Keratinocyte (primary cell): ENCODE measurements around the gene CPEB2. TPM values are rescaled to one million over a fixed set of nuclear protein-coding genes. Genes with fewer than 3 reads are reported as not detected.

Experiments
- DNase-seq: peaks from one replicate; pipeline ENCODE4 v3.0.0-alpha.2; 2011; ENCODE audit warnings: low read depth, missing footprints, low spot score
- FAIRE-seq: peaks from 2 replicates; lab custom pipeline; 2011; peaks lifted over from hg19 to GRCh38; lab: Jason Lieb, UNC
- H2AFZ ChIP-seq: 2 replicates; pipeline ENCODE4 v1.6.0; 2012; ENCODE audit warnings: low read length, control low read depth, inconsistent platforms; ENCODE audit not compliant: control insufficient read depth
- H3K27ac ChIP-seq: 2 replicates; pipeline ENCODE4 v1.5.1; 2011; ENCODE audit warnings: low read length; ENCODE audit not compliant: control insufficient read depth, insufficient read depth
- H3K27me3 ChIP-seq: 3 replicates; pipeline ENCODE4 v1.6.0; 2011; ENCODE audit warnings: low read length; ENCODE audit not compliant: control insufficient read depth, insufficient read depth; ENCODE audit errors: extremely low read depth
- H3K36me3 ChIP-seq, 2 experiments: 2 replicates in 1 of 2; 3 replicates in 1 of 2; pipeline ENCODE4 v1.5.1; 2011; ENCODE audit warnings: low read length in 2 of 2, mild to moderate bottlenecking in 1 of 2; ENCODE audit not compliant: control insufficient read depth in 2 of 2, insufficient read depth in 2 of 2; ENCODE audit errors: extremely low read depth in 1 of 2
- H3K4me1 ChIP-seq: 3 replicates; pipeline ENCODE4 v1.5.1; 2011; ENCODE audit warnings: low read length; ENCODE audit not compliant: control insufficient read depth, insufficient read depth; ENCODE audit errors: extremely low read depth
- H3K4me2 ChIP-seq: 3 replicates; pipeline ENCODE4 v1.6.0; 2011; ENCODE audit warnings: low read depth, low read length; ENCODE audit not compliant: control insufficient read depth, insufficient read depth; ENCODE audit errors: extremely low read depth
- H3K4me3 ChIP-seq, 3 experiments: fragments of 200-600 bp in 1 of 3; sonication (generic) in 1 of 3; 2 replicates in 2 of 3; 3 replicates in 1 of 3; pipeline ENCODE4 v1.5.1; 2011 to 2016; ENCODE audit warnings: low read length in 3 of 3, mild to moderate bottlenecking in 3 of 3, control low read depth in 2 of 3, inconsistent platforms in 1 of 3, low read depth in 1 of 3, mixed read lengths in 1 of 3, mixed run types in 1 of 3, moderate library complexity in 1 of 3; ENCODE audit not compliant: control insufficient read depth in 2 of 3, insufficient read depth in 2 of 3; ENCODE audit errors: extremely low read depth in 1 of 3
- H3K79me2 ChIP-seq: 2 replicates; pipeline ENCODE4 v1.6.0; 2012; ENCODE audit warnings: low read length; ENCODE audit not compliant: control insufficient read depth, insufficient read depth
- H3K9ac ChIP-seq: 3 replicates; pipeline ENCODE4 v1.6.0; 2011; ENCODE audit warnings: low read length; ENCODE audit not compliant: control insufficient read depth, insufficient read depth; ENCODE audit errors: extremely low read depth
- H3K9me1 ChIP-seq: 3 replicates; pipeline ENCODE4 v1.6.0; 2011; ENCODE audit warnings: low read length; ENCODE audit not compliant: control insufficient read depth, insufficient read depth; ENCODE audit errors: extremely low read depth
- H3K9me3 ChIP-seq: 2 replicates; pipeline ENCODE4 v1.5.1; 2012; ENCODE audit warnings: low read depth, low read length; ENCODE audit not compliant: control insufficient read depth
- H4K20me1 ChIP-seq: 3 replicates; pipeline ENCODE4 v1.6.0; 2011; ENCODE audit warnings: low read length; ENCODE audit not compliant: control insufficient read depth, insufficient read depth; ENCODE audit errors: extremely low read depth
- EZH2 ChIP-seq: IDR thresholded peaks from one replicate; pipeline ENCODE4 v1.6.1; 2012; ENCODE audit warnings: inconsistent platforms, mild to moderate bottlenecking, low read length, moderate library complexity
- dilution Hi-C: fragments of 300-500 bp; cut with MboI; formaldehyde crosslinking; loops from one replicate; pipeline ENCODE4 v1.7.0; 2020; ENCODE audit warnings: low sequenced_read_pairs; ENCODE audit not compliant: extremely low pct_ligation_motif_present
- polyA plus RNA-seq, 5 experiments: library from polyadenylated mRNA; depleted of rRNA in 3 of 5; stranded (reverse) in 3 of 5; stranded (forward) in 1 of 5; unstranded in 1 of 5; fragments of >200 nt; gene quantifications; 1 replicate in 1 of 5; 2 replicates in 3 of 5; 3 replicates in 1 of 5; pipeline versions ENCODE4 v1.2.1 to v1.2.3, GENCODE V29; 2011 to 2012; ENCODE audit warnings: missing spikeins in 2 of 5, low read depth in 1 of 5, low replicate concordance in 1 of 5
- TF ChIP-seq, protein P1 (sequence below), 3 experiments: IDR thresholded peaks in 1 of 3; conservative IDR thresholded peaks in 1 of 3; optimal IDR thresholded peaks in 1 of 3; 2 replicates in 2 of 3; 3 replicates in 1 of 3; pipeline versions ENCODE3 to v1.5.1; 2011; ENCODE audit warnings: low read length in 3 of 3, mild to moderate bottlenecking in 3 of 3, moderate library complexity in 2 of 3, control low read depth in 1 of 3, inconsistent platforms in 1 of 3; ENCODE audit not compliant: insufficient read depth in 2 of 3; ENCODE audit errors: extremely low read depth in 1 of 3

CPEB2 gene
- polyA plus RNA-seq, 1 donor (not counting 4 experiments of a cell fraction or from before 2014, with no cell fraction given), result 15.1 TPM

DNA sequence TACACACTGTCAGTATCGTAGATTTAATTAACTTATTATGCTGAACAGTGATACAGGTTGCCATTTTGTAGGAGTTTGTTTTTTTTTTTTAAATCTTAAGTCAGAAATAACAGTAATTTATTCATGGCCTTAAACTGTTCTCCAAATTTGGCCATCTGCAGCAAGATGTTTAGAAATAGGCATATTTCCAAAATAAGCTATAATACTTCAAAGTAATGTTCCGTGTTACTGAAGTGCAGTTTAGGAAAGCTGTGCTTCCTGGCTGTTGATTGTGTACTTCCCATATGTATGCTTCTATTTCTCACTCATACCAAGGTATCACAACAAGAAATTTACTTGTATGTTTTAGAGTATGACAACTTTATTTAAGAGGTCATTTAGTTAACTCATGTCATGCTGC is 28.9 kb downstream of the CPEB2 start:
- H3K9ac ChIP-seq, result no peak overlapping the region

DNA sequence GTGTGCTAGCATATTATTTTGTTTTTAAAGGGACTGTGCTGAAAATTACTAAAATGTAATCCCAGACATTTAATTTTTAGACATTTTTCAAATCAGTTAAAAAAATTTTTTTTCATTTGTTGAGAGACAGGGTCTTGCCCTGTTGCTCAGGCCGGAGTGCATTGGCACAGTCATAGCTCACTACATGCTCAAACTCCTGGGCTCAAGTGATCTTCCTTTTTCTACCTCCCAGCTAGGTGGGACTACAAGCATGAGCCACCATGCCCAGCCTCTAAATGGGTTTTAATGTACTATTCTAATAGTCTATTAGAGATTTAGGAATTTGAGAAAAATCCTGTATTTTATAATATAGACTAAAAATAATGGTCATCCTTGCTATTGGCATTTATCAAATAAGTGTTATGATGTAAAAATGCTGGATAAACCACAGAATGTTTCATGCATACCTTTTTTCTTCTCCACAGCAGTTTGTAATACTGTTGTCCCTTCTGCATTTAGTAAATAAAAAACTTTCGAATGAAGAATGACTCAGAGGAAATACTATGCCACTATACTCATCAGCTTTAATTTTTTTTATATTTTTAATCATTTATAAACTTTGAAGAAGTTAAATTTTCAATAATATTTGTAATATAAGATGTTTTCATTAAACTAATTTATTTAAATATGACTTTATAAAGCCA is 29.9 kb downstream of the CPEB2 start:
- no peak for DNase-seq
- Histone ChIP-seq H3K4me2 (no peak overlapping the region), H3K4me1 (peaks cover 26% of the 10 kb centered on the region), H2AFZ (no peak overlapping the region), H4K20me1 (no peaks in the 10 kb centered on the region), H3K4me3 (no peak overlapping the region), H3K79me2 (peaks cover 31% of the 10 kb centered on the region), H3K9ac (no peak overlapping the region), H3K27me3 (no peaks in the 10 kb centered on the region), H3K27ac (peak overlapping the region; percentile 37), H3K36me3 (peaks cover 5% of the 10 kb centered on the region in 2 experiments), H3K9me1 (no peaks in the 10 kb centered on the region), H3K9me3 (no peaks in the 10 kb centered on the region)
- dilution Hi-C loops, result no loop called here
- TF ChIP-seq, protein P1, sequence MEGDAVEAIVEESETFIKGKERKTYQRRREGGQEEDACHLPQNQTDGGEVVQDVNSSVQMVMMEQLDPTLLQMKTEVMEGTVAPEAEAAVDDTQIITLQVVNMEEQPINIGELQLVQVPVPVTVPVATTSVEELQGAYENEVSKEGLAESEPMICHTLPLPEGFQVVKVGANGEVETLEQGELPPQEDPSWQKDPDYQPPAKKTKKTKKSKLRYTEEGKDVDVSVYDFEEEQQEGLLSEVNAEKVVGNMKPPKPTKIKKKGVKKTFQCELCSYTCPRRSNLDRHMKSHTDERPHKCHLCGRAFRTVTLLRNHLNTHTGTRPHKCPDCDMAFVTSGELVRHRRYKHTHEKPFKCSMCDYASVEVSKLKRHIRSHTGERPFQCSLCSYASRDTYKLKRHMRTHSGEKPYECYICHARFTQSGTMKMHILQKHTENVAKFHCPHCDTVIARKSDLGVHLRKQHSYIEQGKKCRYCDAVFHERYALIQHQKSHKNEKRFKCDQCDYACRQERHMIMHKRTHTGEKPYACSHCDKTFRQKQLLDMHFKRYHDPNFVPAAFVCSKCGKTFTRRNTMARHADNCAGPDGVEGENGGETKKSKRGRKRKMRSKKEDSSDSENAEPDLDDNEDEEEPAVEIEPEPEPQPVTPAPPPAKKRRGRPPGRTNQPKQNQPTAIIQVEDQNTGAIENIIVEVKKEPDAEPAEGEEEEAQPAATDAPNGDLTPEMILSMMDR (optimal IDR thresholded peaks at IDR 0.05 in 1 of 3, IDR thresholded peaks at IDR 0.05 in 1 of 3, conservative IDR thresholded peaks at IDR 0.05 in 1 of 3; ENCODE audit: extremely low read depth in 1 of 3, insufficient read depth in 2 of 3, low read length in 3 of 3), result no peak
- no peak for FAIRE-seq

More for the DNA sequence above, 28.9 kb downstream of the CPEB2 start:
- no peak overlapping the region for H3K4me2 ChIP-seq
- peaks cover 5% of the 10 kb centered on the region in 2 experiments for H3K36me3 ChIP-seq
- TF ChIP-seq, protein P1 (optimal IDR thresholded peaks at IDR 0.05 in 1 of 3, IDR thresholded peaks at IDR 0.05 in 1 of 3, conservative IDR thresholded peaks at IDR 0.05 in 1 of 3; ENCODE audit: extremely low read depth in 1 of 3, insufficient read depth in 2 of 3, low read length in 3 of 3), result no peak
- TF ChIP-seq EZH2, result no peak
- H3K27me3 ChIP-seq, result no peaks in the 10 kb centered on the region
- H4K20me1 ChIP-seq, result no peaks in the 10 kb centered on the region
- no peak overlapping the region for H3K27ac ChIP-seq
- H3K9me3 ChIP-seq, result no peaks in the 10 kb centered on the region
- peaks cover 31% of the 10 kb centered on the region for H3K79me2 ChIP-seq
- dilution Hi-C loops, result no loop called here
- FAIRE-seq (no peak), DNase-seq (no peak)
- H2AFZ ChIP-seq, result no peak overlapping the region
- no peak overlapping the region for H3K4me3 ChIP-seq
- H3K4me1 ChIP-seq, result peaks cover 26% of the 10 kb centered on the region
- no peaks in the 10 kb centered on the region for H3K9me1 ChIP-seq
